ENCODE measurements around the gene ANKRD44. TPM values are rescaled to one million over a fixed set of nuclear protein-coding genes. Genes with fewer than 3 reads are reported as not detected.

Gene ANKRD44
- total RNA-seq, 1 donor from 2014 or later, result 4.3 TPM

DNA sequence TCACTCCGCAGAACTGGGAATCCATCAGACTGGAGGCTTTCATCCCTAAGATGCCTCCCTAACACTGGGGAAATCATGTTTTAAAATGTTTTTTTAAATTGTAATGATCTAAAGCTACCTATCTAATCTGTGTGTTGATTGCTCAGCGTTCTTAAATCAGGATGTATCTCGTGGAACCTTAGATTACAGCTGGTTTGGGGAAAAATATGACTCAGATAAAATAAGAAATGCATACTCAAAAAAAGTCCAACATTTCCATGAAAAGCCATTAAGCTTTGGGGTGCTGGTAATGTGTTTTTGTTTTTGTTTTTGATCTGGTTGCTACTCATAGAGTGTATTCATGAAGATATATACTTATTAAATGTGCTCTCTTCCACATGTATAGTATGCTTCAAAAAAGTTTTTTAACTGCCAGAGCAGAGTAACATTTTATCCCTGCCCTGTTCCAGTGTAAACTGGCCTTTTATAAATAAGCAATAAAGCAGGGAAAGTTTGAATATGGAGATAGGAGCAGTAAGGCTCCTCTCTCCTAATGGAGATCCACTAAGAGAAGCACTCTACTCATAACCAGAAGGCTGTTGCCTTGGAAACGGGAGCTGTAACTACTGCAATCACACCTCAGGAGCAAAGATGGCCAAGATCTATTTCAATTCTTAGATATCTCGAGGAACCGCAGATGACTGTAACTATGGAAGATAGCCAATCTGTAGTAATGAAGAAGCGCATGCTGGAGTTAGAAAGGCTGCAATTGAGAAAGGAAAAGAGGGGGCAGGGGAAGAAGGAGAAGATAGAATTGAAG, 41.6 kb downstream of the ANKRD44 start:
- Histone ChIP-seq H3K36me3 (ENCODE audit: control insufficient read depth, insufficient read depth, low read length) (no peaks in the 10 kb centered on the region), H3K27me3 (ENCODE audit: control insufficient read depth, insufficient read depth, low read length) (no peaks in the 10 kb centered on the region), H3K4me3 (ENCODE audit: low read depth, low read length) (no peak overlapping the region)
- no peak for DNase-seq (ENCODE audit: low read depth)
- TF ChIP-seq, protein P1, sequence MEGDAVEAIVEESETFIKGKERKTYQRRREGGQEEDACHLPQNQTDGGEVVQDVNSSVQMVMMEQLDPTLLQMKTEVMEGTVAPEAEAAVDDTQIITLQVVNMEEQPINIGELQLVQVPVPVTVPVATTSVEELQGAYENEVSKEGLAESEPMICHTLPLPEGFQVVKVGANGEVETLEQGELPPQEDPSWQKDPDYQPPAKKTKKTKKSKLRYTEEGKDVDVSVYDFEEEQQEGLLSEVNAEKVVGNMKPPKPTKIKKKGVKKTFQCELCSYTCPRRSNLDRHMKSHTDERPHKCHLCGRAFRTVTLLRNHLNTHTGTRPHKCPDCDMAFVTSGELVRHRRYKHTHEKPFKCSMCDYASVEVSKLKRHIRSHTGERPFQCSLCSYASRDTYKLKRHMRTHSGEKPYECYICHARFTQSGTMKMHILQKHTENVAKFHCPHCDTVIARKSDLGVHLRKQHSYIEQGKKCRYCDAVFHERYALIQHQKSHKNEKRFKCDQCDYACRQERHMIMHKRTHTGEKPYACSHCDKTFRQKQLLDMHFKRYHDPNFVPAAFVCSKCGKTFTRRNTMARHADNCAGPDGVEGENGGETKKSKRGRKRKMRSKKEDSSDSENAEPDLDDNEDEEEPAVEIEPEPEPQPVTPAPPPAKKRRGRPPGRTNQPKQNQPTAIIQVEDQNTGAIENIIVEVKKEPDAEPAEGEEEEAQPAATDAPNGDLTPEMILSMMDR (IDR thresholded peaks at IDR 0.05; ENCODE audit: insufficient read depth, low read length, poor library complexity, severe bottlenecking), result no peak

DNA sequence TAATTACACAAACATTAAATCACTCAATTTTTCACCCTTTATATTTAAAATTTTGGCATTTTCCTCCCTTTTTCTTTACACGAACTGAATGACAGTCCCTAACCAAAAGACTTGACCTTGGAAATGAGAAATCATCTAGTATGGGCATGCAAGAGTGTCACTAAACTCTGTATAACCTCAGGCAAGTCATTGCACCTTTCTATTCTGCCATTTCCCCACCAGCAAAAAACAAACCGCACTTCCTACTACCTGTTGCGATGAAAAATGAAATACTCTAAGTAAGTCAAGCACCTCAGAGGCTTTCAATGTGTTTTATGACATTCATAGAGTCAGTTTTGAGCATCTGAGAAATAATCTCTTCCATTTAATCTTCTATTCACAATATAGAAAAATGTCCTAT, 44.1 kb downstream of the ANKRD44 start:
- TF ChIP-seq, protein P1 (IDR thresholded peaks at IDR 0.05; ENCODE audit: insufficient read depth, low read length, poor library complexity, severe bottlenecking), result no peak
- no peaks in the 10 kb centered on the region for H3K27me3 ChIP-seq (ENCODE audit: control insufficient read depth, insufficient read depth, low read length)
- no peak for DNase-seq (ENCODE audit: low read depth)

GRCh38 chr2:197265924-197266323, 44.7 kb downstream of the ANKRD44 start:
- H3K4me3 ChIP-seq (ENCODE audit: low read depth, low read length), result no peak overlapping the region
- H3K27me3 ChIP-seq (ENCODE audit: control insufficient read depth, insufficient read depth, low read length), result no peaks in the 10 kb centered on the region
- no peak for DNase-seq (ENCODE audit: low read depth)
- TF ChIP-seq, protein P1 (IDR thresholded peaks at IDR 0.05; ENCODE audit: insufficient read depth, low read length, poor library complexity, severe bottlenecking), result no peak
- H3K36me3 ChIP-seq (ENCODE audit: control insufficient read depth, insufficient read depth, low read length), result no peaks in the 10 kb centered on the region

More for the DNA sequence above, 44.1 kb downstream of the ANKRD44 start:
- Histone ChIP-seq H3K4me3 (ENCODE audit: low read depth, low read length) (no peak overlapping the region), H3K36me3 (ENCODE audit: control insufficient read depth, insufficient read depth, low read length) (no peaks in the 10 kb centered on the region)

- no peak for DNase-seq (ENCODE audit: low read depth)
- TF ChIP-seq, protein P1 (IDR thresholded peaks at IDR 0.05; ENCODE audit: insufficient read depth, low read length, poor library complexity, severe bottlenecking), result no peak
- no peaks in the 10 kb centered on the region for H3K27me3 ChIP-seq (ENCODE audit: control insufficient read depth, insufficient read depth, low read length)
- H3K36me3 ChIP-seq (ENCODE audit: control insufficient read depth, insufficient read depth, low read length), result no peaks in the 10 kb centered on the region
- H3K4me3 ChIP-seq (ENCODE audit: low read depth, low read length), result no peak overlapping the region
Observed at GRCh38 chr2:197265036-197265435, 45.5 kb downstream of the ANKRD44 start.

DNA sequence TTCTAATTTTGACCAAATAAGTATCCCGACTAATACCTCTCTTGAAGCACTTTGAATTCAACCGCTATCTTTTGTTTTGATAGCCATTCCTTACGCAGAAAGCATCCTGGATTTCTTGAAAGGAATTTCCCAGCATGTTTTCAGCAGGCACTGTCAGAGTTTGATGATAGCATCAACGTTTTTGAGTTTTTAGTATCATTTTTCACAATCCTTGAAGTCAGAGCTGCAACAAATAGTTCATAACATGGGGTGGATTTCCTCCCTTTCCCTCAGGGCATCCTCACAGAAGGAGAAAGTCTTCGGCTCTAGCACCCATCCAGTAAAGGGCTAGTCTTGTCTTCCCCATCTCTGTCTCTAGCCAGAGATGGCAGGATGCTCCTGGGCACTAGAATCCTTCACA, 46.2 kb downstream of the ANKRD44 start:
- no peak for DNase-seq (ENCODE audit: low read depth)
- Histone ChIP-seq H3K36me3 (ENCODE audit: control insufficient read depth, insufficient read depth, low read length) (no peaks in the 10 kb centered on the region), H3K27me3 (ENCODE audit: control insufficient read depth, insufficient read depth, low read length) (no peaks in the 10 kb centered on the region), H3K4me3 (ENCODE audit: low read depth, low read length) (no peak overlapping the region)
- TF ChIP-seq, protein P1 (IDR thresholded peaks at IDR 0.05; ENCODE audit: insufficient read depth, low read length, poor library complexity, severe bottlenecking), result no peak

- Histone ChIP-seq H3K27me3 (ENCODE audit: control insufficient read depth, insufficient read depth, low read length) (no peaks in the 10 kb centered on the region), H3K36me3 (ENCODE audit: control insufficient read depth, insufficient read depth, low read length) (no peaks in the 10 kb centered on the region), H3K4me3 (ENCODE audit: low read depth, low read length) (no peak overlapping the region)
- TF ChIP-seq, protein P1 (IDR thresholded peaks at IDR 0.05; ENCODE audit: insufficient read depth, low read length, poor library complexity, severe bottlenecking), result no peak
- no peak for DNase-seq (ENCODE audit: low read depth)
Observed at GRCh38 chr2:197263077-197263476, 47.5 kb downstream of the ANKRD44 start.

All from kidney epithelial cell (primary cell).